Liver (tissue), 9 donors: Measurements from ENCODE around the gene ACSL3. TPM values are rescaled to one million over a fixed set of nuclear protein-coding genes. Genes with fewer than 3 reads are reported as not detected.

Experiments used
- DNase-seq: peaks from one replicate; pipeline ENCODE4 v3.0.0-alpha.2; 2017; ENCODE audit warnings: low spot score
- H3K27ac ChIP-seq, 2 donors: one replicate each; pipeline ENCODE4 v1.7.0; 2013; ENCODE audit warnings: inconsistent platforms in 2 of 2, low read length in 2 of 2, control low read depth in 1 of 2, low read depth in 1 of 2, mild to moderate bottlenecking in 1 of 2
- H3K27me3 ChIP-seq, 4 donors: one replicate each; pipeline versions ENCODE4 v1.6.1 to v1.7.0; 2013; ENCODE audit warnings: low read length in 3 of 4, inconsistent platforms in 1 of 4, mild to moderate bottlenecking in 1 of 4, moderate library complexity in 1 of 4; ENCODE audit not compliant: control insufficient read depth in 4 of 4, insufficient read depth in 4 of 4
- H3K36me3 ChIP-seq, 4 donors: one replicate each; pipeline versions ENCODE4 v1.6.1 to v1.7.0; 2013; ENCODE audit warnings: low read length in 3 of 4, mild to moderate bottlenecking in 3 of 4, low read depth in 1 of 4, moderate library complexity in 1 of 4; ENCODE audit not compliant: control insufficient read depth in 4 of 4, insufficient read depth in 3 of 4
- H3K4me1 ChIP-seq, 4 donors: one replicate each; pipeline versions ENCODE4 v1.6.1 to v1.7.0; 2013; ENCODE audit warnings: low read length in 3 of 4, mild to moderate bottlenecking in 3 of 4, moderate library complexity in 1 of 4; ENCODE audit not compliant: control insufficient read depth in 4 of 4, insufficient read depth in 4 of 4
- H3K4me3 ChIP-seq, 3 donors: one replicate each; pipeline versions ENCODE4 v1.6.1 to v1.7.0; 2013; ENCODE audit warnings: low read length in 3 of 3, control low read depth in 1 of 3, low read depth in 1 of 3, mild to moderate bottlenecking in 1 of 3
- H3K9ac ChIP-seq, 2 donors: one replicate each; pipeline ENCODE4 v1.7.0; 2013; ENCODE audit warnings: low read length in 2 of 2, mild to moderate bottlenecking in 2 of 2, moderate library complexity in 2 of 2, control low read depth in 1 of 2, low read depth in 1 of 2
- H3K9me3 ChIP-seq, 4 donors: one replicate each; pipeline versions ENCODE4 v1.6.1 to v1.7.0; 2013; ENCODE audit warnings: low read length in 3 of 4; ENCODE audit not compliant: control insufficient read depth in 4 of 4
- ATF3 ChIP-seq: IDR thresholded peaks from 2 replicates; pipeline ENCODE4 v1.6.1; 2016; ENCODE audit warnings: antibody characterized with exemption
- CTCF ChIP-seq: fragments of 150-350 bp; IDR thresholded peaks from 2 replicates; pipeline ENCODE4 v1.5.1; 2017; ENCODE audit warnings: improper control_type of control experiment, low read depth, low read length; ENCODE audit not compliant: missing input control
- FOXA1 ChIP-seq: IDR thresholded peaks from 2 replicates; pipeline ENCODE4 v1.6.1; 2016; ENCODE audit warnings: antibody characterized with exemption
- FOXA2 ChIP-seq: IDR thresholded peaks from 2 replicates; pipeline ENCODE4 v1.6.1; 2016; ENCODE audit warnings: antibody characterized with exemption
- GABPA ChIP-seq, 2 donors: IDR thresholded peaks in 1 of 2; conservative IDR thresholded peaks in 1 of 2; 2 replicates each; pipeline ENCODE4 v1.6.1; 2016; ENCODE audit warnings: antibody characterized with exemption in 2 of 2, mild to moderate bottlenecking in 1 of 2, moderate library complexity in 1 of 2
- HNF4A ChIP-seq, 2 donors: conservative IDR thresholded peaks; 2 replicates each; pipeline ENCODE4 v1.6.1; 2016; ENCODE audit warnings: antibody characterized with exemption in 2 of 2, mild to moderate bottlenecking in 2 of 2
- HNF4G ChIP-seq: IDR thresholded peaks from 2 replicates; pipeline ENCODE4 v1.6.1; 2016; ENCODE audit warnings: antibody characterized with exemption
- JUND ChIP-seq, 2 donors: IDR thresholded peaks; 2 replicates each; pipeline ENCODE4 v1.6.1; 2016; ENCODE audit warnings: antibody characterized with exemption in 2 of 2
- RAD21 ChIP-seq, 2 donors: IDR thresholded peaks; 2 replicates each; pipeline ENCODE4 v1.6.1; 2016; ENCODE audit warnings: antibody characterized with exemption in 2 of 2, mild to moderate bottlenecking in 2 of 2
- REST ChIP-seq: IDR thresholded peaks from 2 replicates; pipeline ENCODE4 v1.6.1; 2016; ENCODE audit warnings: antibody characterized with exemption, mild to moderate bottlenecking
- SP1 ChIP-seq: IDR thresholded peaks from 2 replicates; pipeline ENCODE4 v1.6.1; 2018; ENCODE audit warnings: antibody characterized with exemption, mild to moderate bottlenecking
- TAF1 ChIP-seq: conservative IDR thresholded peaks from 2 replicates; pipeline ENCODE4 v1.6.1; 2016; ENCODE audit warnings: antibody characterized with exemption, mild to moderate bottlenecking
- YY1 ChIP-seq: IDR thresholded peaks from 2 replicates; pipeline ENCODE4 v1.6.1; 2016; ENCODE audit warnings: antibody characterized with exemption, mild to moderate bottlenecking
- ZBTB33 ChIP-seq: IDR thresholded peaks from 2 replicates; pipeline ENCODE4 v1.6.1; 2016; ENCODE audit warnings: antibody characterized with exemption
- WGBS: extraction: QIAGEN DNeasy Blood & Tissue Kit; methylation state at CpG from one replicate; pipeline ENCODE4 v1.1.7; 2013; 5-methylcytosine and 5-hydroxymethylcytosine counted together
- polyA plus RNA-seq, 2 donors: library from polyadenylated mRNA; stranded (reverse) in 1 of 2; unstranded in 1 of 2; fragments of 200-250 nt in 1 of 2; fragments of >200 nt in 1 of 2; fragmentation: Nextera tagmentation in 1 of 2; extraction: Ambion mirVana in 1 of 2; gene quantifications; one replicate each; pipeline versions ENCODE4 v1.2.1 to v1.2.3, GENCODE V29; 2013 to 2015
- total RNA-seq, 2 donors: library from RNA; depleted of rRNA; stranded (reverse); fragments of >200 nt; gene quantifications; one replicate each; pipeline ENCODE4 v1.2.3, GENCODE V29; 2014
- TF ChIP-seq, protein P1 (sequence below): IDR thresholded peaks from 2 replicates; pipeline ENCODE4 v1.6.1; 2016; ENCODE audit warnings: antibody characterized with exemption
- donor health status: healthy.
- donor health status: healthy.
- donor health status: healthy.
- donor health status: healthy.
- donor health status: healthy.

ACSL3 gene
- total and polyA plus RNA-seq, 4 donors: 22.2 to 66.6 (median 43.3) TPM

GRCh38 chr2:222897898-222898297 is 37.1 kb downstream of the ACSL3 start:
- WGBS: 84% methylated on average over 2 of the region's 3 CpGs
- Histone ChIP-seq H3K9ac (no peak overlapping the region), H3K9me3 (no peaks in the 10 kb centered on the region), H3K36me3 (peaks cover 0 to 2% (median 0%) of the 10 kb centered on the region in 4 donors), H3K27me3 (no peaks in the 10 kb centered on the region), H3K27ac (no peak overlapping the region), H3K4me1 (peaks cover 0 to 9% (median 4%) of the 10 kb centered on the region in 4 donors), H3K4me3 (no peak overlapping the region)
- no peak for DNase-seq
- no peak for TF ChIP-seq FOXA2
- no peak for TF ChIP-seq RAD21 (IDR thresholded peaks at IDR 0.05)
- no peak for TF ChIP-seq CTCF
- no peak for TF ChIP-seq GABPA (IDR thresholded peaks at IDR 0.05 in 1 of 2, conservative IDR thresholded peaks at IDR 0.05 in 1 of 2)
- no peak for TF ChIP-seq YY1
- TF ChIP-seq JUND (IDR thresholded peaks at IDR 0.05): no peak
- TF ChIP-seq ZBTB33: no peak
- TF ChIP-seq TAF1: no peak
- TF ChIP-seq SP1: no peak
- TF ChIP-seq REST: no peak
- no peak for TF ChIP-seq ATF3
- TF ChIP-seq, protein P1, sequence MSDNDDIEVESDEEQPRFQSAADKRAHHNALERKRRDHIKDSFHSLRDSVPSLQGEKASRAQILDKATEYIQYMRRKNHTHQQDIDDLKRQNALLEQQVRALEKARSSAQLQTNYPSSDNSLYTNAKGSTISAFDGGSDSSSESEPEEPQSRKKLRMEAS: no peak
- no peak for TF ChIP-seq FOXA1
- no peak for TF ChIP-seq HNF4G
- TF ChIP-seq HNF4A (conservative IDR thresholded peaks at IDR 0.05): no peak
